Activated CD4-positive, alpha-beta memory T cell treated with anti-CD3 and anti-CD28 coated beads, Interleukin-2, amount 10 ng/mL, durations not matched to agents 7 days and 5 days (primary cell): ENCODE data around the gene C15orf62. TPM values are rescaled to one million over a fixed set of nuclear protein-coding genes. Genes with fewer than 3 reads are reported as not detected.

Experiments used
- CTCF ChIA-PET: fragments of 350-600 bp; sonication (Branson Sonifier 250); formaldehyde crosslinking; loops from one replicate; lab custom pipeline; 2021; ENCODE audit warnings: antibody characterized with exemption, inconsistent platforms; lab: Charles Lee
- POLR2A ChIA-PET: fragments of 350-600 bp; sonication (Branson Sonifier 250); formaldehyde crosslinking; loops from one replicate; lab custom pipeline; 2021; ENCODE audit warnings: antibody characterized with exemption; lab: Charles Lee
- DNase-seq: peaks from one replicate; pipeline ENCODE4 v3.0.0-alpha.2; 2020
- H3K27ac Mint-ChIP-seq: one replicate; pipeline ENCODE4 v1.8.0; 2021; ENCODE audit warnings: mild to moderate bottlenecking, mixed read lengths
- H3K27me3 Mint-ChIP-seq: one replicate; pipeline ENCODE4 v1.8.0; 2021; ENCODE audit warnings: mixed read lengths
- H3K36me3 Mint-ChIP-seq: one replicate; pipeline ENCODE4 v1.8.0; 2021; ENCODE audit warnings: low read depth, mixed read lengths
- H3K4me1 Mint-ChIP-seq: one replicate; pipeline ENCODE4 v1.8.0; 2021; ENCODE audit warnings: mixed read lengths
- H3K4me3 Mint-ChIP-seq: one replicate; pipeline ENCODE4 v1.8.0; 2021; ENCODE audit warnings: mild to moderate bottlenecking, mixed read lengths
- H3K9me3 Mint-ChIP-seq: one replicate; pipeline ENCODE4 v1.8.0; 2021; ENCODE audit warnings: mixed read lengths
- total RNA-seq, 2 experiments: library from RNA; stranded (reverse); gene quantifications; one replicate each; pipeline ENCODE4 v1.2.3, GENCODE V29; 2021

The C15orf62 gene
- total RNA-seq, 2 experiments from 2014 or later = 1.1 to 1.2 TPM

- CTCF ChIA-PET = interaction anchor here (0.6 to 3.6 kb wide), 19 partner anchors 8 to 405 kb away, joined by 3 to 44 read pairs (median 6); partner anchors contain the start of genes GCHFR, RAD51, RMDN3 and VPS18
- H3K9me3 Mint-ChIP-seq = no peaks in the 10 kb centered on the region
- peaks cover 48% of the 10 kb centered on the region for H3K36me3 Mint-ChIP-seq
- POLR2A ChIA-PET = interaction anchor here (0.8 to 5.2 kb wide), 23 partner anchors 8 to 1228 kb away, joined by 3 to 51 read pairs (median 5); partner anchors contain the start of genes BAHD1, EHD4, GCHFR and NUSAP1
- peak; percentile 85 for DNase-seq
- H3K27me3 Mint-ChIP-seq = no peaks in the 10 kb centered on the region
- H3K4me3 Mint-ChIP-seq = peak overlapping the region; percentile 53
- peaks cover 48% of the 10 kb centered on the region for H3K4me1 Mint-ChIP-seq
- H3K27ac Mint-ChIP-seq = peak overlapping the region; percentile 95
These were observed 25.6 kb upstream of the C15orf62 start for GRCh38 chr15:40743921-40744814.

- Mint-ChIP-seq H3K27ac (peak overlapping the region; percentile 95), H3K36me3 (peaks cover 46% of the 10 kb centered on the region), H3K4me1 (peaks cover 48% of the 10 kb centered on the region), H3K27me3 (no peaks in the 10 kb centered on the region), H3K4me3 (no peak overlapping the region), H3K9me3 (no peaks in the 10 kb centered on the region)
- no peak for DNase-seq
- ChIA-PET POLR2A (interaction anchor here (1.1 to 5.2 kb wide), 13 partner anchors 9 to 1227 kb away, joined by 3 to 51 read pairs (median 6); partner anchors contain the start of genes EHD4, GCHFR, RAD51 and RMDN3), CTCF (interaction anchor here (0.6 to 3.6 kb wide), 11 partner anchors 9 to 406 kb away, joined by 3 to 44 read pairs (median 7); partner anchors contain the start of genes GCHFR, RMDN3, VPS18 and ZFYVE19)
These were observed 25.0 kb upstream of the C15orf62 start for GRCh38 chr15:40744815-40745152.

DNA sequence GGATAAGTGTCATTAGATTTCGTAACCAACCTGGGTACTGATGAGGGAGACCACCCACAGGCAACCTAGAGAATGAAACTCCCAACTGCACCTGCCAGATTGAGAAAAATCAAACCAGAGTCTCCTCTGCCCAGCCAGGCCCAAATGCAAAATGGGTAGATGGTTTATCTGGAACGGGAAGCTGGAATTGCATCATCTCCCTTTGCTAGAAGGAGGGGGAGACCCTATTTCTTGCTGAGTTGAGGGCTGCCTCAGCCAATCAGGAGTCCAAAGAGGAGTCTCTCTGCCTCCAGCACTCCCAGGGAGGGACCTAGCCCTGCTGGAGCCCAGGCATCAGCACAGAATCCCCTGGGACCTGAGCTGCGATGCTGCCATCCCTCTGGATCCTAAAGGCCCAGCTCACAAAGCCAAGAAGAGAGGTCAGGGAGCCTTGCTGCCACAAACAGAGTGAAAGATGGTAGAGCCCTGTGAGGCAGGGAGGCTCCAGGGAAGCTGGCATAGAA, 22.8 kb upstream of the C15orf62 start:
- peak overlapping the region; percentile 54 for H3K27ac Mint-ChIP-seq
- no peaks in the 10 kb centered on the region for H3K9me3 Mint-ChIP-seq
- ChIA-PET CTCF (interaction anchor here (1.0 to 2.9 kb wide), 5 partner anchors 10 to 306 kb away, joined by 3 to 26 read pairs (median 3); partner anchors contain the start of genes BAHD1 and ZFYVE19), POLR2A (interaction anchor here (1.0 to 2.1 kb wide), 3 partner anchors 17 to 52 kb away, joined by 3 to 7 read pairs (median 5); partner anchors contain the start of genes GCHFR and RAD51)
- H3K36me3 Mint-ChIP-seq = peaks cover 54% of the 10 kb centered on the region
- H3K27me3 Mint-ChIP-seq = no peaks in the 10 kb centered on the region
- H3K4me3 Mint-ChIP-seq = no peak overlapping the region
- H3K4me1 Mint-ChIP-seq = peaks cover 51% of the 10 kb centered on the region
- DNase-seq = no peak

GRCh38 chr15:40747685-40748631, 21.8 kb upstream of the C15orf62 start:
- H3K4me3 Mint-ChIP-seq = no peak overlapping the region
- POLR2A ChIA-PET = interaction anchor here (0.8 to 2.1 kb wide), 4 partner anchors 8 to 53 kb away, joined by 3 to 7 read pairs (median 4); partner anchors contain the start of genes GCHFR and RAD51
- DNase-seq = no peak
- no peaks in the 10 kb centered on the region for H3K27me3 Mint-ChIP-seq
- no peaks in the 10 kb centered on the region for H3K9me3 Mint-ChIP-seq
- CTCF ChIA-PET = interaction anchor here (1.2 to 2.9 kb wide), 2 partner anchors 36 to 59 kb away, joined by 3 to 26 read pairs; partner anchors contain the start of gene ZFYVE19
- peaks cover 52% of the 10 kb centered on the region for H3K4me1 Mint-ChIP-seq
- no peak overlapping the region for H3K27ac Mint-ChIP-seq
- peaks cover 54% of the 10 kb centered on the region for H3K36me3 Mint-ChIP-seq

DNA sequence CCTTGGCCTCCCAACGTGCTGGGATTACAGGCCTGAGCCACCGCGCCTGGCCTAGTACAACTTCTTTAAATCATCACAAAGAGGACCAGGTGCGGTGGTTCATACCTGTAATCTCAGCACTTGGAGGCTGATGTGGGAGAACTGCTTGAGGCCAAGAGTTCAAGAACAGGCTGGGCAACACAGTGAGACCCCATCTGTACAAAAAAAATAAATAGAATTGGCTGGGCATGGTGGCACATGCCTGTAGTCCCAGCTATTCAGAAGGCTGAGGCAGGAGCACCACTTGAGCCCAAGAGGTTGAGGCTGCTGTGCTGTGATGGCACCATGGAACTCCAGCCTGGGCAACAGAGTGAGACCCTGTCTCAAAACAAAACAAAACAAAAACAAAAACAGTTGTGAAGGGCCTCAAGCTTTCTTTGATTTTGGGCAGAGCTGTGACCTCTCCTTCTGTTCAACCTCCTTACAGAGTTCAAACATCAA, 20.6 kb upstream of the C15orf62 start:
- no peak overlapping the region for H3K4me3 Mint-ChIP-seq
- peaks cover 56% of the 10 kb centered on the region for H3K36me3 Mint-ChIP-seq
- H3K9me3 Mint-ChIP-seq = no peaks in the 10 kb centered on the region
- ChIA-PET POLR2A (interaction anchor here (3.4 kb wide), 1 partner anchor 16 kb away, joined by 14 read pairs; the partner anchor contains the start of gene GCHFR), CTCF (no interaction called here)
- H3K4me1 Mint-ChIP-seq = peaks cover 51% of the 10 kb centered on the region
- DNase-seq = no peak
- H3K27me3 Mint-ChIP-seq = no peaks in the 10 kb centered on the region
- H3K27ac Mint-ChIP-seq = no peak overlapping the region

DNA sequence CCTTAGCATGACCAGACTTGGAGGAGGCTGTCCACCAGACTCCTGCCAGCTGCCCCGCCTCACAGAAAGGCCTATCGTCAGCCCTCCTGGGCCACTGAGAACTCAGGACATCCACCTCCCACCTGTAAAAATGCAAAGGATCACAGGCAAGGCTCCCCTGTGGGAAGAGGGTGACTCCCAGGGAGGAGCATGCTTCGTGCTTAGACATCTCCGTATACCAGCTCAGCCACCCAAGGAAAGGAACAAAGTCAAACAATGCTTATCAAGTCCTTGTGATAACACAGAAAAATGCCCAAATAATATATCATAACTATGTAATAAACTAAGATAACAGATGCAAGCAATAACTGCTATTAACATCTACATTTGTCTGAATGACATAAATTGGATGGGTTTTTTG, 18.9 kb upstream of the C15orf62 start:
- ChIA-PET CTCF (interaction anchor here (0.9 to 1.4 kb wide), 2 partner anchors 32 to 141 kb away, joined by 3 to 4 read pairs; no protein-coding TSS in a partner anchor), POLR2A (interaction anchor here (1.2 to 3.4 kb wide), 4 partner anchors 14 to 145 kb away, joined by 3 to 14 read pairs (median 4); partner anchors contain the start of genes DNAJC17, GCHFR, RAD51 and ZFYVE19)
- Mint-ChIP-seq H3K4me1 (peaks cover 40% of the 10 kb centered on the region), H3K4me3 (no peak overlapping the region), H3K36me3 (peaks cover 44% of the 10 kb centered on the region), H3K9me3 (no peaks in the 10 kb centered on the region), H3K27ac (no peak overlapping the region), H3K27me3 (no peaks in the 10 kb centered on the region)
- DNase-seq = no peak

GRCh38 chr15:40751745-40752144, 18.0 kb upstream of the C15orf62 start:
- Mint-ChIP-seq H3K4me1 (peaks cover 36% of the 10 kb centered on the region), H3K27me3 (no peaks in the 10 kb centered on the region), H3K27ac (no peak overlapping the region), H3K9me3 (no peaks in the 10 kb centered on the region), H3K36me3 (peaks cover 43% of the 10 kb centered on the region), H3K4me3 (no peak overlapping the region)
- ChIA-PET POLR2A (interaction anchor here (1.2 to 3.6 kb wide), 6 partner anchors 8 to 144 kb away, joined by 3 to 43 read pairs (median 9); partner anchors contain the start of genes DNAJC17, GCHFR, RAD51 and ZFYVE19), CTCF (interaction anchor here (0.6 to 3.3 kb wide), 3 partner anchors 8 to 162 kb away, joined by 3 to 19 read pairs (median 3); partner anchors contain the start of gene GCHFR)
- DNase-seq = no peak

- Mint-ChIP-seq H3K36me3 (peaks cover 34% of the 10 kb centered on the region), H3K27me3 (no peaks in the 10 kb centered on the region), H3K27ac (peak overlapping the region; percentile 95), H3K4me3 (peak overlapping the region; percentile 88), H3K4me1 (peaks cover 31% of the 10 kb centered on the region), H3K9me3 (no peaks in the 10 kb centered on the region)
- peak; percentile 39 for DNase-seq
- ChIA-PET CTCF (interaction anchor here (3.3 kb wide), 1 partner anchor 10 kb away, joined by 19 read pairs; no protein-coding TSS in a partner anchor), POLR2A (interaction anchor here (0.8 to 3.6 kb wide), 4 partner anchors 10 to 59 kb away, joined by 3 to 43 read pairs (median 12); partner anchors contain the start of genes GCHFR and RAD51)
These were observed 15.3 kb upstream of the C15orf62 start for GRCh38 chr15:40754574-40754882.

DNA sequence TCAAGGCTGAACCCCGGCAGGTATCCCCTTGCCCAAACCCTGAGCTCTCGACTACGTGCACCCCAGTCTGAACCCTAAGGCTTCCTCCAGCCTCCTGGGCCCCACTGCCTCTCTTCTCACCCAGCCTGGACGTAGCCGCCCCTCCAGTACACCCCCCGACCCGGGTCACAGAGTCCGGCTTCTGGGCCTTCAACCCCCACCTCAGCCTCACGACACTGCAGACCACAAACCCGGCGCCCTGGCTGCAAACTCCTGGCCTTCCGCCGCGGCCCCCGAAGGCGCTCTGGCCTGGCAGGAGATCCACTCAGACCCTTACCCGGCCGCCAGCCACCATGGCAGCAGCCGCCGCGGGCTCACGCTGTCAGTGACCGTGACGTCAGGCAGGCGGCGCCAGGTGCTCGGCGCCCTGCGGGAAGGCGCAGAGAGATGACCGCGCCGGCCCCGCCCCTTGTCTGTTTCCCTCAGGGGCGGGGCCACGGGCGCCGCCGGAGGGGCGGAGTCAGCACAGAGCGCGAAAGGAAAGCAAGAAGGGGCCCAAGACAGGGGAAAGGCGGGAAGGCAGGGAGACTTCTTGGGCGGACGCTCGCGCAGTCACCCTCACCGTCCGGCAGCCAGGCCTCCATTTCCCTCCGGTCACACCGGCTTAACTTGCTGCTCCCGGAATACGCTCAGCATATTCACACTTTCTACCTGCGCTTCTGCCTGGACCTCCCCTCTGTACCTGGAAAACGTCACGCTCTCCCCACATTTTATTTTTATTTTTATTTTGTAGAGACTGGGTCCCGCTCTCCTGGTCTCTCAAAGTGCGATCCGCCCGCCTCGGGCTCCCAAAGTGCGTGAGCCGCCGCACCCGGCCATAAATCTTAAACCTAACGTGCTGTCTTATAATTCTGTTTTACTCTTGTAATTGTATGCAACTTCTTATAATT, 14.6 kb upstream of the C15orf62 start, which contains the start of gene RMDN3:
TSS of gene RMDN3 (minus strand) at position 372 of the 929 bp plus-strand sequence. CDS start 471 bp downstream, outside the sequence.
- Mint-ChIP-seq H3K27ac (peak within 1 kb of the TSS; percentile 95), H3K4me3 (peak within 1 kb of the TSS; percentile 88), H3K4me1 (peaks cover 31% of the 10 kb centered on the region), H3K36me3 (peaks cover 32% of the 10 kb centered on the region), H3K27me3 (no peaks in the 10 kb centered on the region), H3K9me3 (no peaks in the 10 kb centered on the region)
- POLR2A ChIA-PET = interaction anchor here (0.8 to 3.6 kb wide), 4 partner anchors 9 to 60 kb away, joined by 3 to 43 read pairs (median 12); partner anchors contain the start of genes GCHFR and RAD51
- peak; percentile 95 for DNase-seq
- CTCF ChIA-PET = interaction anchor here (1.2 to 3.3 kb wide), 2 partner anchors 11 to 24 kb away, joined by 3 to 19 read pairs; no protein-coding TSS in a partner anchor

GRCh38 chr15:40755812-40756208, 14.0 kb upstream of the C15orf62 start:
- peak overlapping the region; percentile 88 for H3K4me3 Mint-ChIP-seq
- H3K9me3 Mint-ChIP-seq = no peaks in the 10 kb centered on the region
- peaks cover 26% of the 10 kb centered on the region for H3K36me3 Mint-ChIP-seq
- no peaks in the 10 kb centered on the region for H3K27me3 Mint-ChIP-seq
- no peak for DNase-seq
- peaks cover 31% of the 10 kb centered on the region for H3K4me1 Mint-ChIP-seq
- ChIA-PET POLR2A (interaction anchor here (0.8 to 2.0 kb wide), 3 partner anchors 10 to 13 kb away, joined by 3 to 14 read pairs (median 5); partner anchors contain the start of gene GCHFR), CTCF (interaction anchor here (1.0 to 1.2 kb wide), 2 partner anchors 11 to 23 kb away, joined by 3 to 6 read pairs; no protein-coding TSS in a partner anchor)
- peak overlapping the region; percentile 95 for H3K27ac Mint-ChIP-seq
